PC-9 (cell line): ENCODE measurements around the gene SUGP1.

Experiments used
- EZH2 ChIP-seq: fragments of 200-600 bp; sonication (generic); IDR thresholded peaks from 2 replicates; pipeline ENCODE4 v1.8.0; 2017; ENCODE audit warnings: antibody characterized with exemption, low read depth
- TF ChIP-seq, protein P1 (sequence below): fragments of 200-600 bp; sonication (generic); conservative IDR thresholded peaks from 2 replicates; pipeline ENCODE4 v1.6.1; 2017; ENCODE audit warnings: mixed run types, antibody characterized with exemption, mild to moderate bottlenecking, moderate library complexity

DNA sequence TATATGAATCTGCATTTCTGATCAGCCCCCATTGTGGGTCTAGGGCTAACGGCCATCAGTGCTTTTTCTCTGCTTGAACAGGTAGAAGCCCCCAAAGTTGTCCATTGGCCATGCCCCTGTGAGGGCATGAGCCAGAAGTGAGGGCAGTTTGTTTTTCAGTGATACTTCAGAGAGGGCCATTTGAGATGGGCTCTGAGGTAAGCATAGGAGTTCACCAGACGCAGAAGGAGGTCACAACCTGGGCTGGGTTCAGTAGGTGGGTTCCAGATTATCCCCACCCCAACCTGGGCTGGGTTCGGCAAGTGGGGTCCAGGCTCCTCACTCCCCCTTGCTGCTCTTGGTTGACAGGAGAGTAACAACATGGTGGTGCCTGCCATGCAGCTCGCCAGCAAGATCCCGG, 33.7 kb upstream of the SUGP1 start:
- no peak for TF ChIP-seq EZH2
- TF ChIP-seq, protein P1, sequence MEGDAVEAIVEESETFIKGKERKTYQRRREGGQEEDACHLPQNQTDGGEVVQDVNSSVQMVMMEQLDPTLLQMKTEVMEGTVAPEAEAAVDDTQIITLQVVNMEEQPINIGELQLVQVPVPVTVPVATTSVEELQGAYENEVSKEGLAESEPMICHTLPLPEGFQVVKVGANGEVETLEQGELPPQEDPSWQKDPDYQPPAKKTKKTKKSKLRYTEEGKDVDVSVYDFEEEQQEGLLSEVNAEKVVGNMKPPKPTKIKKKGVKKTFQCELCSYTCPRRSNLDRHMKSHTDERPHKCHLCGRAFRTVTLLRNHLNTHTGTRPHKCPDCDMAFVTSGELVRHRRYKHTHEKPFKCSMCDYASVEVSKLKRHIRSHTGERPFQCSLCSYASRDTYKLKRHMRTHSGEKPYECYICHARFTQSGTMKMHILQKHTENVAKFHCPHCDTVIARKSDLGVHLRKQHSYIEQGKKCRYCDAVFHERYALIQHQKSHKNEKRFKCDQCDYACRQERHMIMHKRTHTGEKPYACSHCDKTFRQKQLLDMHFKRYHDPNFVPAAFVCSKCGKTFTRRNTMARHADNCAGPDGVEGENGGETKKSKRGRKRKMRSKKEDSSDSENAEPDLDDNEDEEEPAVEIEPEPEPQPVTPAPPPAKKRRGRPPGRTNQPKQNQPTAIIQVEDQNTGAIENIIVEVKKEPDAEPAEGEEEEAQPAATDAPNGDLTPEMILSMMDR = no peak
